Adipocyte (in vitro differentiated cells): ENCODE data around the gene HECW1.
"Not testable (repeated sequence)": the region's sequence is repeated elsewhere in the genome, so short reads cannot be mapped to it uniquely, and the experiment has no call there.

Experiments used
- DNase-seq: peaks from one replicate; pipeline ENCODE4 v3.0.0-alpha.2; 2015; ENCODE audit warnings: low read depth
- H3K27me3 ChIP-seq: replicated peaks from 2 replicates; pipeline ENCODE4 v1.7.0; 2013; ENCODE audit warnings: mild to moderate bottlenecking, low read length, moderate library complexity; ENCODE audit not compliant: control insufficient read depth, insufficient read depth
- H3K36me3 ChIP-seq: 2 replicates; pipeline ENCODE4 v1.7.0; 2013; ENCODE audit warnings: low read length, mild to moderate bottlenecking, moderate library complexity; ENCODE audit not compliant: control insufficient read depth, insufficient read depth, severe bottlenecking
- H3K4me1 ChIP-seq: 2 replicates; pipeline ENCODE4 v1.7.0; 2013; ENCODE audit warnings: mild to moderate bottlenecking, low read length, moderate library complexity; ENCODE audit not compliant: control insufficient read depth, insufficient read depth
- H3K4me3 ChIP-seq: 2 replicates; pipeline ENCODE4 v1.7.0; 2013; ENCODE audit warnings: mild to moderate bottlenecking, low read length, moderate library complexity
- H3K9ac ChIP-seq: 2 replicates; pipeline ENCODE4 v1.7.0; 2013; ENCODE audit warnings: mild to moderate bottlenecking, low read length, moderate library complexity
- H3K9me3 ChIP-seq: 2 replicates; pipeline ENCODE4 v1.7.0; 2013; ENCODE audit warnings: mild to moderate bottlenecking, low read length, moderate library complexity; ENCODE audit not compliant: control insufficient read depth

Gene HECW1

DNA sequence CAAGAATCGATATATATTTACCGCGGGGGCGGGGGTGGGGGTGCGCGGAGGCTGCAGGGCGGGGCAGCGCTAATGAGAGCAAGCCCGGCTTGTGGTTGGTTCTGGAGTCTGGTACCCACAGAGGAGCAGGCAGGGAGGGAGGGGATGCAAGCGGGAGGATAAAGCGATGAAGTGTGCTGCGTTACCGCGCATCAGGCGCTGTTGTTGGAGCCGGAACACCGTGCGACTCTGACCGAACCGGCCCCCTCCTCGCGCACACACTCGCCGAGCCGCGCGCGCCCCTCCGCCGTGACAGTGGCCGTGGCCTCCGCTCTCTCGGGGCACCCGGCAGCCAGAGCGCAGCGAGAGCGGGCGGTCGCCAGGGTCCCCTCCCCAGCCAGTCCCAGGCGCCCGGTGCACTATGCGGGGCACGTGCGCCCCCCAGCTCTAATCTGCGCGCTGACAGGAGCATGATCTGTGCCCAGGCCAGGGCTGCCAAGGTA lies at the start of gene HECW1:
Gene HECW1 (plus strand): TSS at position 189 of the 482 bp plus-strand sequence. CDS start 131,259 bp downstream, outside the sequence.
- no peaks in the 10 kb centered on the region for H3K36me3 ChIP-seq
- H3K4me1 ChIP-seq: peaks cover 28% of the 10 kb centered on the region
- H3K4me3 ChIP-seq: peak within 1 kb of the TSS; percentile 82
- H3K9me3 ChIP-seq: no peaks in the 10 kb centered on the region
- peak within 1 kb of the TSS; percentile 71 for H3K9ac ChIP-seq
- DNase-seq: peak; percentile 24
- no peaks in the 10 kb centered on the region for H3K27me3 ChIP-seq

DNA sequence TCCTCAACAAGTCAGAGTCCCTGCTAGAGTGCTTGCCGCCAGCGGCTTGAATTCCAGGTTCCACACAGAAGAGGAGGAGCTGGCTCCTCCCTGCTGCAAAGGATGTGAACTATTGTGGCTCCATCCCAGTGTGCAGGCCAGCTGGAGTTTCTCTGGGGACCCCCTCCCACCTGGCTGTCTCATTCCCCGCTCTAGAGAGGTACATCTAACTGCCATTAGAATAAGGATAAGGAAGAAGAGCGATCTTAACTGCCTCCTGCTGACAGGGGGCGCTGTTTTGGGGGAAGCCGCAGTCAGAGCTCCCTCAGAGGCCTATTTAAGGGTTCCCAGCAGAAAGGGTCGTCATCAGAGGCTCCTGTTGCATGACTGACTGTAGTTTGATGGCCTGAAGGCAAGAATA lies 40.8 kb upstream of the HECW1 start:
- no peak for DNase-seq

DNA sequence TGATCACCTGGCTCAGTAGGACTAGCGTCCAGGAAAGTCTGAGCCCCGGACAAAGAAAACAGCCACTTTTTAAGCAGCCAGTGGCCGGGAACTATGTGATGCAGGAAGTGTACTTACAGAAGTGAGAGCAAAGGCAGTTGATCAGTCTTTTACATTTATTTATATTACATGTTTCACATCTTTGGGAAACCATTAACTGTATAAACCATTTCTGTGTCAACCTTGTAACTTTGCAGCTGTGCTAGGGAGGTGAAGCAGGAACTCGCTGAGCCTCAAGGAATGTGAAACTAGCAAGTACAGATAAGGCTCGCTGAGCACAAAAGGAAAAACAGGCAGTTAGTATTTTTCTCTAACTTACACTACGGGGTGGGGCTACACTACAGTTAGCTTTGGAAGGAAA lies 39.9 kb upstream of the HECW1 start:
- Histone ChIP-seq H3K9ac (no peak overlapping the region), H3K4me1 (no peaks in the 10 kb centered on the region), H3K27me3 (no peaks in the 10 kb centered on the region), H3K4me3 (no peak overlapping the region), H3K9me3 (no peaks in the 10 kb centered on the region), H3K36me3 (no peaks in the 10 kb centered on the region)
- DNase-seq: no peak

More for the DNA sequence above, 40.8 kb upstream of the HECW1 start:
- H3K36me3 ChIP-seq: no peaks in the 10 kb centered on the region
- H3K9me3 ChIP-seq: no peaks in the 10 kb centered on the region
- no peaks in the 10 kb centered on the region for H3K27me3 ChIP-seq
- no peak overlapping the region for H3K9ac ChIP-seq
- H3K4me3 ChIP-seq: no peak overlapping the region
- no peaks in the 10 kb centered on the region for H3K4me1 ChIP-seq

DNA sequence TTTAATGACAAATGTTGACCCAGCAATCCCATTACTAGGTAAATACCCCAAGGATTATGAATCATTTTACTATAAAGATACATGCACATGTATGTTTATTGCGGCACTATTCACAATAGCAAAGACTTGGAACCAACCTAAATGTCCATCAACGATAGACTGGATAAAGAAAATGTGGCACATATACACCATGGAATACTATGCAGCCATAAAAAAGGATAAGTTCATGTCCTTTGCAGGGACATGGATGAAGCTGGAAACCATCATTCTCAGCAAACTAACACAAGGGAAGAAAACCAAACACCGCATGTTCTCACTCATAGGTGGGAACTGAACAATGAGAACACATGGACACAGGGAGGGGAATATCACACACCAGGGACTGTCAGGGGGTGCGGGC lies 38.6 kb upstream of the HECW1 start:
- not testable (repeated sequence) for H3K4me3 ChIP-seq, H3K9ac ChIP-seq, H3K27me3 ChIP-seq, H3K4me1 ChIP-seq, H3K36me3 ChIP-seq, H3K9me3 ChIP-seq, DNase-seq

DNA sequence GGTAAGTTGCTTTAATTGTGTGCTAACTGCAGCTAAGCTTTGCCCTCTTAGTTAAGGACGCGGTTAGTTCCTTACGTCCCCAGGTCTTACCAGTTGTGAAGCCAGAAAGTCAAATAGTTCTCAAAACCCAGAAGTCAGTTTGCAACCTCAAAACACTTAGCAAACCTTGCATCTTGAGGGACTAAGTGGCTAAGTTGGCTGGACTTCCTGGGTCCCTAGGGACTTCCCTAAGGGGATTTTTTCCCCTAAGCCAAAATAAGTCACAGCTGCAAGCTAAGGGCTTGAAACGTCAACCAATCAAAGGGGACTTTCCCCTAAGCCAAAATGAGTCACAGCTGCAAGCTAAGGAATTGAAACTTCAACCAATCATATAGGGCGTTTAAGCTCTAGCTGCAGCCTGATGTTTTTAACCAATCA lies 36.2 kb upstream of the HECW1 start:
- Histone ChIP-seq H3K9me3 (no peaks in the 10 kb centered on the region), H3K9ac (no peak overlapping the region), H3K4me1 (no peaks in the 10 kb centered on the region), H3K36me3 (no peaks in the 10 kb centered on the region), H3K27me3 (peaks cover 6% of the 10 kb centered on the region), H3K4me3 (peak overlapping the region; percentile 42)
- no peak for DNase-seq

DNA sequence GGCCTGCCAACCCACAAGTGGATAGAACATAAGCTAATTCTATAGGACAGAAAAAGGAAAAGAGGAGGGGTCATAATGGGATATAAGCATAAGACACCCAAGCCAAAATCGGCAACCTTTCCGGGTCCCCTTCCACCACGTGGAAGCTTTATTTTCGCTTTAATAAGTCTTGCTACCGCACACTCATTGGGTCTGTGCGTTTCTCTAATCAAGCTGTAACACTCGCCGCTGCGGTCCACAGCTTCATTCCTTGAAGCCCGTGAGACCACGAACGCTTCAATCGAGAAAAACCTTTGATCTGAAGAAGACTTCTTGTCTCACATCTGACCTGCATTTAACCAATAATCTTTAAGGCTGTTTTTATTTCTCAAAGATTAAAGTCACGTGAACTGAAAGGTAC lies 35.8 kb upstream of the HECW1 start:
- Histone ChIP-seq H3K4me1 (no peaks in the 10 kb centered on the region), H3K36me3 (no peaks in the 10 kb centered on the region), H3K9me3 (no peaks in the 10 kb centered on the region), H3K9ac (no peak overlapping the region), H3K4me3 (peak overlapping the region; percentile 42), H3K27me3 (peaks cover 6% of the 10 kb centered on the region)
- DNase-seq: no peak

DNA sequence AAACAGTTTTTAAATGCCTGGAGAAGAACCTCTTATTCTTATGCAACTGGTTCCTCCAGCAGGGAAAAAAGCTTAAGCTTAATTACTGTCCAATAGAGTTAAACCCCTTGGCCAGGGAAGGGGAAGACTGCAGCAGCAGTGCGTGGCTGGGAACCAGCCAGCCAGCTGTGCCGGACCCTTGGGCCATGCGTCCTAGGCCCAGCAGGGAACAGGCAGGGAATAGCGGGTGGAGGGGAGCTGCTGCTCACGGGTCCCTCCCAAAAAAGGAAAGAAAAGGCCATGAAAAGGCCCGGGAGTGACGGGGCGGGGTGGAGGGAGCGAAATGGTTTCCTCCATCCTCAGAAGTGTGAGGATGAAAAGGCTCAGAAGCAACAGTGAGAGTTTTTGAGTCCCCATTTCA lies 35.2 kb upstream of the HECW1 start:
- Histone ChIP-seq H3K36me3 (no peaks in the 10 kb centered on the region), H3K9me3 (no peaks in the 10 kb centered on the region), H3K4me1 (no peaks in the 10 kb centered on the region), H3K4me3 (no peak overlapping the region), H3K27me3 (peaks cover 6% of the 10 kb centered on the region), H3K9ac (no peak overlapping the region)
- DNase-seq: no peak

DNA sequence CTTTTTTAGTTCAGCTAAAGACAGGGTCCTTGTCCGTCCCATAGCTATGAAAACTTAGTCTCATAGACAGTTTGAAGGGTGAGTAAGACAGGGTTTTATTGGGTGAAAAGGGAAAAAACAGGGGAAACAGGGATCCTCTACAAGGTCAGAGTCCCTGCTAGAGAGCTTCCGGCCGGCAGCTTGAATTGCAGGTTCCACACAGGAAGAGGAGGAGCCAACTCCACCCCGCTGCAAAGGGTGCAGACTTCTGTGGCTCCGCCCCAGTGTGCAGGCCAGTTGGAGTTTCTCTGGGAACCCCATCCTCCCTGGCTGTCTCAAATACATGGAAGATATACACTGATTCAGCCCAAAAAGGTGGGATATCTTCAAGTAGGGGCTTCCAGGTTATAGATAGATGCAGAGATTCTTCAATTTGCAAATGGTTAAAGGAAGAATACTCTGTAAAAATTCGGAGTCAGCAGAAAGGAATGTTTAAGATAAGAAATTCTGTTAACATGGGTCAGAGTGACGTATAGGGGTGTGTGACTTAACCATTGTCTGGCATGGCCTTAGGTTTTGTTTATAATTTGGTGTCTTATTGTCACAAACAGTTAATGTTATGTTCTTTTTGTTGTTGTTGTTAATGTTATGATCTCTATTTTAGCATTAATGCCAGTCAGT lies 34.6 kb upstream of the HECW1 start:
- Histone ChIP-seq H3K9ac (no peak overlapping the region), H3K4me1 (no peaks in the 10 kb centered on the region), H3K36me3 (no peaks in the 10 kb centered on the region), H3K27me3 (peaks cover 6% of the 10 kb centered on the region), H3K9me3 (no peaks in the 10 kb centered on the region), H3K4me3 (no peak overlapping the region)
- DNase-seq: no peak

DNA sequence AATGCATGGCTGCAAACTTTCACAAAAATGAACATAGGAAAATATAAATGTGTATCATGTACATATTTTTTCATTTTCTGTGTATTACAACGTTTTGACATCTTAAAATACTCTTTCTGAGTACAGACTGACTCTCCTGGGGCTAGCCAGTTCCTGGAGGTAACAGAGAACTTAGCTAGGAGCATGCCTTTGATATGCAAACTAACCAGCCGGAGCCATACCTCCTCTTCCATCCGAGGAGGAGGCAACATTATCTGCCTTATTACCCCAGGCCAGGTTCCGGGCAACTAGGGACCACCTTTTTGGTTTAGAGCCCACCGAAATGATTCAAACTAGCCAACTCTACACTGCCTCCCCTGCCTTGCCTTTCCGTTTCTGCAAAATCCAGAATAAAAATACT lies 33.7 kb upstream of the HECW1 start:
- Histone ChIP-seq H3K9me3 (no peaks in the 10 kb centered on the region), H3K4me1 (no peaks in the 10 kb centered on the region), H3K36me3 (no peaks in the 10 kb centered on the region), H3K27me3 (peaks cover 6% of the 10 kb centered on the region), H3K4me3 (no peak overlapping the region), H3K9ac (no peak overlapping the region)
- DNase-seq: no peak

DNA sequence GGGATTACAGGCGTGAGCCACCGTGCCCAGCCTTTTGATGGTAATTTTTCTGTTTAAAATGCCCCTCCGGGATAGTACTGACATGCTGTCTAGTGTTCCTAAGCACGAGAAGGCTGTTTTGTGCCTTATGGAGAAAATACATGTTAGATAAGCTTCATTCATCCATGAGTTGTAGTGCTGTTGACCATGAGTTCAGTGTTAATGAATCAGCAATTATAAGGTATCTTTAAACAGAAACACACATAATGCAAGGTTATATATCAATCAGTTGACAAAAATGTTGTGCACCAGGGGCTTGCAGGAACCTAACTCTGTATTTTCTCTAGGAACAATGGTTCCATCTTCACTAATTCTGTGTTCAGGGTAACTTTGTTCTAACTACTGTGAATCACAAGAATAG lies 30.8 kb upstream of the HECW1 start:
- H3K9me3 ChIP-seq: no peaks in the 10 kb centered on the region
- H3K27me3 ChIP-seq: peaks cover 6% of the 10 kb centered on the region
- H3K4me1 ChIP-seq: no peaks in the 10 kb centered on the region
- DNase-seq: no peak
- no peak overlapping the region for H3K4me3 ChIP-seq
- H3K9ac ChIP-seq: no peak overlapping the region
- H3K36me3 ChIP-seq: no peaks in the 10 kb centered on the region

DNA sequence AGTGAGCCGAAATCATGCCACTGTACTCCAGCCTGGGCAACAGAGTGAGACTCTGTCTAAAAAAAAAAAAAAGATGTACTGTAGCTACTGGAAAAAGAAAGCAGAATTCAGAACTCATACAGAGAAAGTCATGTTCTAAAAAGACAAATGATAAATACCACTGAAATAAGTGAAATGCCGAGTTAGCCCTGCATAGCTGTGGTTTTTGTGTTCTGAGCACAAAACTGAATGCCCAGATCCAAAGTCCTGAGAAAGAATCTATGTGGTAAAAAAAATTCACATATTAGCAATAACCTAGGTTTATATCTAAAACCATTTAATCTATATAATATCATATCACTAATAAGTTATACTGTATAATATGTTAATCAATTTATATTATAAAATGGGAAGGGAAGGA lies 29.3 kb upstream of the HECW1 start:
- no peaks in the 10 kb centered on the region for H3K36me3 ChIP-seq
- H3K9me3 ChIP-seq: peaks cover 3% of the 10 kb centered on the region
- peak; percentile 56 for DNase-seq
- peaks cover 6% of the 10 kb centered on the region for H3K27me3 ChIP-seq
- no peak overlapping the region for H3K9ac ChIP-seq
- H3K4me3 ChIP-seq: no peak overlapping the region
- H3K4me1 ChIP-seq: no peaks in the 10 kb centered on the region

DNA sequence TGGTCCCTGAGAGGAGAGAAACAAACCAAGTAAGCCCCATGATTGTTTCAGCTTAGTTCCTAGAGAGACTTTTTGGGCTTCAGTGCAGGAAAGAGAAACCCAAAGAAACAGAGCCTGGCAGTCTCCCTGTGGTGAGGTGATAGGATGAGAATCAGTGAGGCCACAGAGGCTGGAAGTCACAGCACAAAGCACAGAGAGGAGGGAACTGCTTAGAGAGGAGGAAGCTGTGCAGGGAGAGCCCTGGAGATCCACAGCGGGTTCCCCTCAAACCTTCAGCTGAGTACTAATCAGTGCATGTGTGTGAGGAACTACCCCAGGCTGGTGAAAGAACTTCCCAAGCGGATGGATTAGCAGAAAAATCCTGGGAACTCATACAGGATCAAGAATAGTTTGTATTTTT lies 27.4 kb upstream of the HECW1 start:
- Histone ChIP-seq H3K4me3 (no peak overlapping the region), H3K9ac (no peak overlapping the region), H3K27me3 (no peaks in the 10 kb centered on the region), H3K36me3 (no peaks in the 10 kb centered on the region), H3K4me1 (no peaks in the 10 kb centered on the region), H3K9me3 (peaks cover 7% of the 10 kb centered on the region)
- no peak for DNase-seq
